ENCODE results near the gene ZNF69. TPM values are rescaled to one million over a fixed set of nuclear protein-coding genes. Genes with fewer than 3 reads are reported as not detected.
"Not testable (repeated sequence)": the region's sequence is repeated elsewhere in the genome, so short reads cannot be mapped to it uniquely, and the experiment has no call there.

The ZNF69 gene
- total RNA-seq, 1 experiment from 2014 or later, result not detected

GRCh38 chr19:11873762-11874161 lies 13.8 kb upstream of the ZNF69 start:
- CTCF ChIA-PET, result interaction anchor here (1.7 kb wide), 1 partner anchor 73 kb away, joined by 5 read pairs; no protein-coding TSS in a partner anchor
- BruUV-seq (replicated peaks), result no TSS peak
- intact Hi-C loops (cut with micrococcal nuclease), result no loop called here
- Mint-ChIP-seq H3K27ac (ENCODE audit: low read depth, unreplicated experiment) (no peak overlapping the region), H3K27me3 (ENCODE audit: insufficient read depth, unreplicated experiment) (no peaks in the 10 kb centered on the region), H3K4me1 (ENCODE audit: insufficient read depth, unreplicated experiment) (no peaks in the 10 kb centered on the region), H3K4me3 (ENCODE audit: unreplicated experiment) (no peak overlapping the region), H3K36me3 (ENCODE audit: insufficient read depth, unreplicated experiment) (no peaks in the 10 kb centered on the region), H3K9me3 (ENCODE audit: unreplicated experiment) (peaks cover 17% of the 10 kb centered on the region)
- POLR2A ChIA-PET, result no interaction called here
- no peak for DNase-seq (ENCODE audit: unreplicated experiment)
- no peak for TF ChIP-seq CTCF (IDR thresholded peaks at IDR 0.05; ENCODE audit: unreplicated experiment)

- H3K27me3 Mint-ChIP-seq (ENCODE audit: insufficient read depth, unreplicated experiment); DNase-seq (ENCODE audit: unreplicated experiment); BruUV-seq (replicated peaks); H3K27ac Mint-ChIP-seq (ENCODE audit: low read depth, unreplicated experiment); H3K4me1 Mint-ChIP-seq (ENCODE audit: insufficient read depth, unreplicated experiment); H3K36me3 Mint-ChIP-seq (ENCODE audit: insufficient read depth, unreplicated experiment); intact Hi-C loops (cut with micrococcal nuclease); H3K4me3 Mint-ChIP-seq (ENCODE audit: unreplicated experiment): not testable (repeated sequence)
- peaks cover 43% of the 10 kb centered on the region for H3K9me3 Mint-ChIP-seq (ENCODE audit: unreplicated experiment)
- CTCF ChIA-PET, result interaction anchor here (0.6 to 1.3 kb wide), 4 partner anchors 100 to 261 kb away, joined by 3 to 4 read pairs (median 3); partner anchors contain the start of gene ZNF20
- POLR2A ChIA-PET, result interaction anchor here (1.8 kb wide), 1 partner anchor 260 kb away, joined by 5 read pairs; the partner anchor contains the start of gene ZNF20
Measured at GRCh38 chr19:11879687-11880266, 7.8 kb upstream of the ZNF69 start.

GRCh38 chr19:11880598-11880997 lies 7.0 kb upstream of the ZNF69 start:
- H3K9me3 Mint-ChIP-seq (ENCODE audit: unreplicated experiment), result peaks cover 41% of the 10 kb centered on the region
- intact Hi-C loops (cut with micrococcal nuclease), result no loop called here
- H3K36me3 Mint-ChIP-seq (ENCODE audit: insufficient read depth, unreplicated experiment), result no peaks in the 10 kb centered on the region
- DNase-seq (ENCODE audit: unreplicated experiment), result no peak
- TF ChIP-seq CTCF (IDR thresholded peaks at IDR 0.05; ENCODE audit: unreplicated experiment), result no peak
- ChIA-PET CTCF (interaction anchor here (0.6 to 1.3 kb wide), 4 partner anchors 88 to 259 kb away, joined by 3 to 5 read pairs (median 4); partner anchors contain the start of gene ZNF20), POLR2A (interaction anchor here (0.7 to 1.8 kb wide), 2 partner anchors 191 to 260 kb away, joined by 3 to 5 read pairs; partner anchors contain the start of gene ZNF20)
- H3K27ac Mint-ChIP-seq (ENCODE audit: low read depth, unreplicated experiment), result no peak overlapping the region
- BruUV-seq (replicated peaks), result no TSS peak
- no peaks in the 10 kb centered on the region for H3K4me1 Mint-ChIP-seq (ENCODE audit: insufficient read depth, unreplicated experiment)
- H3K27me3 Mint-ChIP-seq (ENCODE audit: insufficient read depth, unreplicated experiment), result no peaks in the 10 kb centered on the region
- no peak overlapping the region for H3K4me3 Mint-ChIP-seq (ENCODE audit: unreplicated experiment)

GRCh38 chr19:11881151-11881800 lies 6.3 kb upstream of the ZNF69 start:
- Mint-ChIP-seq H3K36me3 (ENCODE audit: insufficient read depth, unreplicated experiment) (no peaks in the 10 kb centered on the region), H3K27me3 (ENCODE audit: insufficient read depth, unreplicated experiment) (no peaks in the 10 kb centered on the region), H3K4me1 (ENCODE audit: insufficient read depth, unreplicated experiment) (no peaks in the 10 kb centered on the region), H3K9me3 (ENCODE audit: unreplicated experiment) (peaks cover 35% of the 10 kb centered on the region), H3K27ac (ENCODE audit: low read depth, unreplicated experiment) (no peak overlapping the region), H3K4me3 (ENCODE audit: unreplicated experiment) (no peak overlapping the region)
- POLR2A ChIA-PET, result interaction anchor here (0.7 to 1.8 kb wide), 2 partner anchors 191 to 259 kb away, joined by 3 to 5 read pairs; partner anchors contain the start of gene ZNF20
- no peak for TF ChIP-seq CTCF (IDR thresholded peaks at IDR 0.05; ENCODE audit: unreplicated experiment)
- CTCF ChIA-PET, result interaction anchor here (0.6 to 1.5 kb wide), 5 partner anchors 89 to 259 kb away, joined by 3 to 6 read pairs (median 3); partner anchors contain the start of gene ZNF20
- peak; percentile 30 for DNase-seq (ENCODE audit: unreplicated experiment)
- intact Hi-C loops (cut with micrococcal nuclease), result no loop called here
- BruUV-seq (replicated peaks), result no TSS peak
